Endothelial cell of umbilical vein (primary cell): ENCODE results near the gene PTTG1. TPM values are rescaled to one million over a fixed set of nuclear protein-coding genes. Genes with fewer than 3 reads are reported as not detected.
A peak's percentile ranks its signal among the peaks of the same experiment; 100 is the strongest.

ENCODE experiments used
- BruUV-seq: library from RNA; stranded (reverse); fragments of 400-500 nt; replicated peaks from 2 replicates; lab custom pipeline; 2021; lab: Mats Ljungman, UMichigan
- CTCF ChIA-PET: fragments of 300-600, 350-600 bp; sonication (Branson Sonifier 250); formaldehyde crosslinking; loops from one replicate; lab custom pipeline; 2021; ENCODE audit warnings: antibody characterized with exemption, inconsistent platforms; lab: Charles Lee
- POLR2A ChIA-PET: fragments of 300-600, 350-600 bp; sonication (Branson Sonifier 250); formaldehyde crosslinking; loops from one replicate; lab custom pipeline; 2021; ENCODE audit warnings: antibody characterized with exemption, inconsistent platforms; lab: Charles Lee
- DNase-seq: peaks from one replicate; pipeline ENCODE4 v3.0.0-alpha.2; 2011; ENCODE audit warnings: low read depth, low spot score
- FAIRE-seq: peaks from 2 replicates; lab custom pipeline; 2011; peaks lifted over from hg19 to GRCh38; lab: Jason Lieb, UNC
- H2AFZ ChIP-seq: 2 replicates; pipeline ENCODE4 v1.6.0; 2012; ENCODE audit warnings: low read depth, low read length, control low read depth, inconsistent platforms
- H3K27ac ChIP-seq: 2 replicates; pipeline ENCODE4 v1.5.1; 2011; ENCODE audit warnings: low read depth, mild to moderate bottlenecking, control low read depth, low read length, moderate library complexity; ENCODE audit not compliant: insufficient read depth
- H3K27me3 ChIP-seq, 2 experiments: 2 replicates each; pipeline versions ENCODE4 v1.6.0 to v1.6.1; 2011; ENCODE audit warnings: low read length in 2 of 2, mixed read lengths in 1 of 2; ENCODE audit not compliant: control insufficient read depth in 2 of 2, insufficient read depth in 2 of 2
- H3K36me3 ChIP-seq, 2 experiments: 2 replicates in 1 of 2; 3 replicates in 1 of 2; pipeline ENCODE4 v1.5.1; 2011; ENCODE audit warnings: low read length in 2 of 2, mild to moderate bottlenecking in 1 of 2, moderate library complexity in 1 of 2; ENCODE audit not compliant: control insufficient read depth in 2 of 2, insufficient read depth in 2 of 2; ENCODE audit errors: extremely low read depth in 1 of 2
- H3K4me1 ChIP-seq: 3 replicates; pipeline ENCODE4 v1.5.1; 2011; ENCODE audit warnings: mild to moderate bottlenecking, low read length; ENCODE audit not compliant: control insufficient read depth, insufficient read depth; ENCODE audit errors: extremely low read depth
- H3K4me2 ChIP-seq: 2 replicates; pipeline ENCODE4 v1.6.1; 2011; ENCODE audit warnings: low read length, control low read depth, mixed read lengths; ENCODE audit not compliant: insufficient read depth
- H3K4me3 ChIP-seq, 3 experiments: fragments of 200-600 bp in 1 of 3; sonication (generic), shearing (Covaris generic) in 1 of 3; replicated peaks in 1 of 3; 2 replicates each; pipeline ENCODE4 v1.5.1; 2011 to 2016; ENCODE audit warnings: control low read depth in 3 of 3, low read length in 3 of 3, mild to moderate bottlenecking in 2 of 3, inconsistent platforms in 1 of 3, low read depth in 1 of 3, moderate library complexity in 1 of 3; ENCODE audit not compliant: insufficient read depth in 1 of 3
- H3K79me2 ChIP-seq: 2 replicates; pipeline ENCODE4 v1.6.0; 2012; ENCODE audit warnings: low read length, inconsistent platforms; ENCODE audit not compliant: control insufficient read depth, insufficient read depth
- H3K9ac ChIP-seq: replicated peaks from 2 replicates; pipeline ENCODE3; 2011; ENCODE audit warnings: low read length, control low read depth; ENCODE audit not compliant: insufficient read depth; ENCODE audit errors: extremely low read depth
- H3K9me1 ChIP-seq: replicated peaks from 3 replicates; pipeline ENCODE4 v1.6.0; 2011; ENCODE audit warnings: mild to moderate bottlenecking, low read length; ENCODE audit not compliant: control insufficient read depth, insufficient read depth; ENCODE audit errors: extremely low read depth
- H3K9me3 ChIP-seq: replicated peaks from 2 replicates; pipeline ENCODE4 v1.5.1; 2012; ENCODE audit warnings: low read length, inconsistent platforms; ENCODE audit not compliant: control insufficient read depth, insufficient read depth
- H4K20me1 ChIP-seq: replicated peaks from 2 replicates; pipeline ENCODE3; 2011; ENCODE audit warnings: mild to moderate bottlenecking, low read length; ENCODE audit not compliant: control insufficient read depth, insufficient read depth; ENCODE audit errors: extremely low read depth
- CTCF ChIP-seq, 2 donors: IDR thresholded peaks; 1 replicate in 1 of 2; 2 replicates in 1 of 2; pipeline ENCODE4 v1.5.1; 2011; ENCODE audit warnings: low read length in 2 of 2, mild to moderate bottlenecking in 2 of 2, moderate library complexity in 2 of 2, control low read depth in 1 of 2, inconsistent platforms in 1 of 2, low read depth in 1 of 2; ENCODE audit not compliant: insufficient read depth in 1 of 2; ENCODE audit errors: extremely low read depth in 1 of 2
- EZH2 ChIP-seq: IDR thresholded peaks from 2 replicates; pipeline ENCODE4 v1.6.1; 2012; ENCODE audit warnings: borderline replicate concordance, low read depth, mild to moderate bottlenecking, moderate library complexity, low read length, inconsistent platforms; ENCODE audit not compliant: severe bottlenecking
- GATA2 ChIP-seq: IDR thresholded peaks from 2 replicates; pipeline ENCODE4 v1.7.0; 2011; ENCODE audit warnings: low read depth, mild to moderate bottlenecking, moderate library complexity, mixed read lengths, low read length; ENCODE audit not compliant: insufficient read length, insufficient read depth
- MYC ChIP-seq: IDR thresholded peaks from one replicate; pipeline ENCODE4 v1.6.1; 2011; ENCODE audit warnings: mild to moderate bottlenecking, low read depth, low read length
- POLR2A ChIP-seq: IDR thresholded peaks from 2 replicates; pipeline ENCODE4 v1.6.1; 2012; ENCODE audit warnings: low read depth, mild to moderate bottlenecking, control low read depth, low read length
- POLR2AphosphoS5 ChIP-seq: IDR thresholded peaks from 2 replicates; pipeline ENCODE4 v1.6.1; 2012; ENCODE audit warnings: low read depth, mild to moderate bottlenecking, control low read depth, low read length, moderate library complexity; ENCODE audit not compliant: insufficient read depth
- dilution Hi-C: fragments of 300-500 bp; cut with MboI; formaldehyde crosslinking; loops from one replicate; pipeline ENCODE4 v1.15.0; 2019; ENCODE audit warnings: low sequenced_read_pairs; ENCODE audit not compliant: extremely low pct_ligation_motif_present
- intact Hi-C: fragments of 100-400 bp; cut with micrococcal nuclease; formaldehyde crosslinking; loops from one replicate; pipeline ENCODE4 v1.10.0; 2022
- polyA plus RNA-seq, 4 experiments: library from polyadenylated mRNA; depleted of rRNA in 3 of 4; stranded (reverse) in 3 of 4; unstranded in 1 of 4; fragments of >200 nt; gene quantifications; 2 replicates each; pipeline versions ENCODE4 v1.2.1 to v1.2.3, GENCODE V29; 2011 to 2012; ENCODE audit warnings: missing spikeins in 1 of 4
- total RNA-seq: library from RNA; stranded (reverse); gene quantifications from 2 replicates; pipeline ENCODE4 v1.2.3, GENCODE V29; 2021
- TF ChIP-seq, protein P1 (sequence below): IDR thresholded peaks from 2 replicates; pipeline ENCODE4 v1.6.1; 2011; ENCODE audit not compliant: insufficient read depth, insufficient read length

Gene PTTG1
- total and polyA plus RNA-seq, 2 donors (not counting 3 experiments of a cell fraction or from before 2014, with no cell fraction given) = 140 to 157 TPM

DNA sequence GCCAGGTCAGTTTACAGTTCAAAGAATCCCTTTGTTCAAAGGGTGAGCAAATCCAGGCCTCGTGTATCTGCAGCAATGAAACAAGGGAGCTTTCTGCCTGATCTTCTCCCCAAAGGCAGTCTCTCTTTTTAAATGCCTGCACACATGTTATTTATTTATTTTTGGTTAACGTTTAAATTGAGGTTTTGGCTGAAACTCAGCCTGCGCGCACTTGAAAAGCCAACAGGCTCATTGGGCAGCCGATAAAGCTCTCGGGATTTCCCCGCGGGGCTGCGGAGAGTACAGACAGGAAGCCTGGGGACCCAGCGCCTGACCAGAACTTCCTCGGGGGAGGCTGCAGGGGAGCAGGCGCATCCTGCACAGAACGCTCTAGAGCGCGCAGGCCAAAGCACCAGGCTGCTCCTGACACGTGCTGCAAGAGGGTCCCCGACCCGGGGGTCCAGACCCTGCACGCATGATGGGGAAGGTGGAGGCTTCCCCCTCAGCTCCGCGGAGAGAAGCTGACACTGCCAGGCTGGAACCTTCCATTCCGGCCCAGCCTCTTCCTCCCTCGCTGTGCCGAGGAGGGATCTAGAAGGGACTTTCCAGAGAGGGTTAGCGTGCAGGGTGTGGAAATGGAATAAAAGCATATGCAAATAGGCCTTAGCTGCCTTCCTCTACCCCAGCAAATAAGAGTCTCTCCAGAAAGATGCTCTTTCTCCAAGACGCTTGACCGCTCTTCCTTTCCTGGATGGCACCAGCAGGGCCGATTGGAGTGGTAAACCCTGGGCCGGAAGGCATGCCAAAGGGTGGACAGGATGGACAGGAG, 46.1 kb downstream of the PTTG1 start:
- CTCF ChIA-PET = interaction anchor here (1.3 to 2.6 kb wide), 5 partner anchors 9 to 42 kb away, joined by 3 to 37 read pairs (median 6); no protein-coding TSS in a partner anchor

More for the DNA sequence above, 46.1 kb downstream of the PTTG1 start:
- no peaks in the 10 kb centered on the region for H4K20me1 ChIP-seq
- DNase-seq (peak; percentile 89), FAIRE-seq (peak; percentile 91)
- H3K27me3 ChIP-seq = no peaks in the 10 kb centered on the region
- peaks cover 43% of the 10 kb centered on the region for H3K79me2 ChIP-seq
- TF ChIP-seq POLR2AphosphoS5 (peak; percentile 57), MYC (peak; percentile 44), EZH2 (no peak), GATA2 (peak; percentile 38), POLR2A (no peak), CTCF (IDR thresholded peaks at IDR 0.05; ENCODE audit: extremely low read depth in 1 of 2, insufficient read depth in 1 of 2, low read depth in 1 of 2, low read length in 2 of 2) (no peak)
- TF ChIP-seq, protein P1, sequence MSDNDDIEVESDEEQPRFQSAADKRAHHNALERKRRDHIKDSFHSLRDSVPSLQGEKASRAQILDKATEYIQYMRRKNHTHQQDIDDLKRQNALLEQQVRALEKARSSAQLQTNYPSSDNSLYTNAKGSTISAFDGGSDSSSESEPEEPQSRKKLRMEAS = peak; percentile 12
- H3K4me2 ChIP-seq = peak overlapping the region; percentile 32
- no peaks in the 10 kb centered on the region for H3K9me1 ChIP-seq
- peaks cover 60% of the 10 kb centered on the region for H3K4me1 ChIP-seq
- H3K9ac ChIP-seq = peak overlapping the region; percentile 52
- intact Hi-C loops = loop anchor here (1.0 to 2.0 kb wide), 2 partner anchors 17 to 41 kb away; no protein-coding TSS in a partner anchor
- POLR2A ChIA-PET = interaction anchor here (1.2 to 1.3 kb wide), 2 partner anchors 44 to 49 kb away, joined by 4 read pairs; partner anchors contain the start of gene SLU7
- no peaks in the 10 kb centered on the region for H3K9me3 ChIP-seq
- no TSS peak for BruUV-seq
- peak overlapping the region; percentile 1 to 51 (median 3) for H3K4me3 ChIP-seq
- H3K27ac ChIP-seq = peak overlapping the region; percentile 67
- dilution Hi-C loops = no loop called here
- no peaks in the 10 kb centered on the region for H3K36me3 ChIP-seq
- peak overlapping the region; percentile 38 for H2AFZ ChIP-seq
